Measurements from ENCODE around the gene NMNAT3. TPM values are rescaled to one million over a fixed set of nuclear protein-coding genes. Genes with fewer than 3 reads are reported as not detected.

NMNAT3 gene
- total RNA-seq, 1 experiment from 2014 or later = 4.8 TPM

GRCh38 chr3:139718415-139718814 is 40.6 kb upstream of the NMNAT3 start:
- DNase-seq = peak; percentile 39

GRCh38 chr3:139716908-139717485 is 39.2 kb upstream of the NMNAT3 start:
- BruUV-seq (replicated peaks) = no TSS peak
- Histone ChIP-seq H3K4me3 (ENCODE audit: low read length) (no peak overlapping the region), H3K27me3 (ENCODE audit: low read length) (peaks cover 12% of the 10 kb centered on the region; the same call in 1 of the 2 replicates), H3F3A (ENCODE audit: low read length, unreplicated experiment) (no peaks in the 10 kb centered on the region), H3K9me3 (ENCODE audit: low read length) (no peaks in the 10 kb centered on the region), H3K27ac (ENCODE audit: low read length) (no peak overlapping the region), H3K4me1 (ENCODE audit: insufficient read depth, low read length) (no peaks in the 10 kb centered on the region), H4K20me1 (ENCODE audit: low read length) (no peaks in the 10 kb centered on the region), H3K79me2 (ENCODE audit: low read length) (no peaks in the 10 kb centered on the region), H3K36me3 (ENCODE audit: low read depth, low read length) (no peaks in the 10 kb centered on the region), H3K9ac (ENCODE audit: low read length) (no peak overlapping the region), H2AFZ (ENCODE audit: low read length) (no peak overlapping the region), H3K4me2 (ENCODE audit: low read length) (no peak overlapping the region), H3K9me2 (replicated peaks; ENCODE audit: low read length) (no peaks in the 10 kb centered on the region)
- ATAC-seq (no peak), DNase-seq (no peak)
- ChIA-PET POLR2A (ENCODE audit: unreplicated experiment) (no interaction called here), CTCF (no interaction called here)
- TF ChIP-seq EZH2 (IDR thresholded peaks at IDR 0.05; ENCODE audit: low read length, unreplicated experiment) (no peak), EZH2phosphoT487 (IDR thresholded peaks at IDR 0.05; ENCODE audit: borderline replicate concordance, low read length) (no peak), CTCF (conservative IDR thresholded peaks at IDR 0.05; ENCODE audit: low read depth, low read length) (no peak)
- intact Hi-C loops (cut with micrococcal nuclease) = no loop called here

More at GRCh38 chr3:139718415-139718814, 40.6 kb upstream of the NMNAT3 start:
- intact Hi-C loops (cut with micrococcal nuclease) = no loop called here
- ATAC-seq = 0 out of 2 replicates have a peak, but pooled peaks have one; percentile 33
- no peaks in the 10 kb centered on the region for H3K36me3 ChIP-seq (ENCODE audit: low read depth, low read length)
- no peaks in the 10 kb centered on the region for H3K79me2 ChIP-seq (ENCODE audit: low read length)
- ChIA-PET CTCF (interaction anchor here (1.0 kb wide), 1 partner anchor 41 kb away, joined by 3 read pairs; the partner anchor contains the start of gene NMNAT3), POLR2A (ENCODE audit: unreplicated experiment) (no interaction called here)
- no peak overlapping the region for H3K4me3 ChIP-seq (ENCODE audit: low read length)
- H3F3A ChIP-seq (ENCODE audit: low read length, unreplicated experiment) = no peaks in the 10 kb centered on the region
- no peak overlapping the region for H3K27ac ChIP-seq (ENCODE audit: low read length)
- no peak overlapping the region for H3K9ac ChIP-seq (ENCODE audit: low read length)
- no peaks in the 10 kb centered on the region for H3K9me2 ChIP-seq (replicated peaks; ENCODE audit: low read length)
- no TSS peak for BruUV-seq (replicated peaks)
- H3K27me3 ChIP-seq (ENCODE audit: low read length) = peaks cover 13% of the 10 kb centered on the region; the same call in 1 of the 2 replicates
- H3K9me3 ChIP-seq (ENCODE audit: low read length) = no peaks in the 10 kb centered on the region
- H2AFZ ChIP-seq (ENCODE audit: low read length) = no peak overlapping the region
- TF ChIP-seq EZH2phosphoT487 (IDR thresholded peaks at IDR 0.05; ENCODE audit: borderline replicate concordance, low read length) = no peak
- TF ChIP-seq EZH2 (IDR thresholded peaks at IDR 0.05; ENCODE audit: low read length, unreplicated experiment) = no peak
- TF ChIP-seq CTCF (conservative IDR thresholded peaks at IDR 0.05; ENCODE audit: low read depth, low read length) = peak; percentile 50
- H3K4me1 ChIP-seq (ENCODE audit: insufficient read depth, low read length) = no peaks in the 10 kb centered on the region
- no peaks in the 10 kb centered on the region for H4K20me1 ChIP-seq (ENCODE audit: low read length)
- H3K4me2 ChIP-seq (ENCODE audit: low read length) = no peak overlapping the region

GRCh38 chr3:139715743-139716360 is 38.1 kb upstream of the NMNAT3 start:
- intact Hi-C loops (cut with micrococcal nuclease) = no loop called here
- Histone ChIP-seq H3K27me3 (ENCODE audit: low read length) (0 out of 2 replicates have a peak, but pooled peaks cover 2% of the 10 kb centered on the region), H3K9me2 (replicated peaks; ENCODE audit: low read length) (no peaks in the 10 kb centered on the region), H3K4me3 (ENCODE audit: low read length) (no peak overlapping the region), H3K9me3 (ENCODE audit: low read length) (no peaks in the 10 kb centered on the region), H3K79me2 (ENCODE audit: low read length) (no peaks in the 10 kb centered on the region), H3K4me2 (ENCODE audit: low read length) (no peak overlapping the region), H3K36me3 (ENCODE audit: low read depth, low read length) (no peaks in the 10 kb centered on the region), H3K4me1 (ENCODE audit: insufficient read depth, low read length) (no peaks in the 10 kb centered on the region), H3K27ac (ENCODE audit: low read length) (no peak overlapping the region), H4K20me1 (ENCODE audit: low read length) (no peaks in the 10 kb centered on the region), H3F3A (ENCODE audit: low read length, unreplicated experiment) (no peaks in the 10 kb centered on the region), H3K9ac (ENCODE audit: low read length) (no peak overlapping the region), H2AFZ (ENCODE audit: low read length) (no peak overlapping the region)
- DNase-seq (no peak), ATAC-seq (no peak)
- no peak for TF ChIP-seq CTCF (conservative IDR thresholded peaks at IDR 0.05; ENCODE audit: low read depth, low read length)
- no peak for TF ChIP-seq EZH2phosphoT487 (IDR thresholded peaks at IDR 0.05; ENCODE audit: borderline replicate concordance, low read length)
- no peak for TF ChIP-seq EZH2 (IDR thresholded peaks at IDR 0.05; ENCODE audit: low read length, unreplicated experiment)
- CTCF ChIA-PET = no interaction called here
- no TSS peak for BruUV-seq (replicated peaks)
- POLR2A ChIA-PET (ENCODE audit: unreplicated experiment) = no interaction called here
